A673 (cell line): ENCODE data around the gene SHOX.
"Not testable (repeated sequence)": the region's sequence is repeated elsewhere in the genome, so short reads cannot be mapped to it uniquely, and the experiment has no call there.

ENCODE experiments used
- EZH2 ChIP-seq: fragments of 200-600 bp; sonication (generic); IDR thresholded peaks from 2 replicates; pipeline ENCODE4 v1.6.1; 2017; ENCODE audit warnings: borderline replicate concordance, low read depth, mild to moderate bottlenecking, mixed read lengths, antibody characterized with exemption, low read length; ENCODE audit not compliant: poor library complexity, severe bottlenecking
- TF ChIP-seq, protein P1 (sequence below): fragments of 300-800, 200-600 bp; sonication (generic); conservative IDR thresholded peaks from 2 replicates; pipeline ENCODE4 v1.5.1; 2017; ENCODE audit warnings: low read depth, mild to moderate bottlenecking, antibody characterized with exemption, low read length, moderate library complexity, mixed read lengths

DNA sequence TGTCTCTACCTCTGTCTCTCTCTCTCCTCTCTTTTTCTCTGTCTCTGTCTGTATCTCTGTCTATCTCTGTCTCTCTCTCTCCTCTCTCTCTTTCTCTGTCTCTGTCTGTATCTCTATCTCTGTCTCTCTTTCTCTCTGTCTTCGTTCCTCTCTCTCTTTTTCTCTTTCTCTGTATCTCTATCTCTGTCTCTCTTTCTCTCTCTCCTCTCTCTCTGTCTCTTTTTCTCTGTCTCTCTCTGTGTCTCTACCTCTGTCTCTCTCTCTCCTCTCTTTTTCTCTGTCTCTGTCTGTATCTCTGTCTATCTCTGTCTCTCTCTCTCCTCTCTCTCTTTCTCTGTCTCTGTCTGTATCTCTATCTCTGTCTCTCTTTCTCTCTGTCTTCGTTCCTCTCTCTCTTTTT, 4.5 kb upstream of the SHOX start:
- TF ChIP-seq, protein P1, sequence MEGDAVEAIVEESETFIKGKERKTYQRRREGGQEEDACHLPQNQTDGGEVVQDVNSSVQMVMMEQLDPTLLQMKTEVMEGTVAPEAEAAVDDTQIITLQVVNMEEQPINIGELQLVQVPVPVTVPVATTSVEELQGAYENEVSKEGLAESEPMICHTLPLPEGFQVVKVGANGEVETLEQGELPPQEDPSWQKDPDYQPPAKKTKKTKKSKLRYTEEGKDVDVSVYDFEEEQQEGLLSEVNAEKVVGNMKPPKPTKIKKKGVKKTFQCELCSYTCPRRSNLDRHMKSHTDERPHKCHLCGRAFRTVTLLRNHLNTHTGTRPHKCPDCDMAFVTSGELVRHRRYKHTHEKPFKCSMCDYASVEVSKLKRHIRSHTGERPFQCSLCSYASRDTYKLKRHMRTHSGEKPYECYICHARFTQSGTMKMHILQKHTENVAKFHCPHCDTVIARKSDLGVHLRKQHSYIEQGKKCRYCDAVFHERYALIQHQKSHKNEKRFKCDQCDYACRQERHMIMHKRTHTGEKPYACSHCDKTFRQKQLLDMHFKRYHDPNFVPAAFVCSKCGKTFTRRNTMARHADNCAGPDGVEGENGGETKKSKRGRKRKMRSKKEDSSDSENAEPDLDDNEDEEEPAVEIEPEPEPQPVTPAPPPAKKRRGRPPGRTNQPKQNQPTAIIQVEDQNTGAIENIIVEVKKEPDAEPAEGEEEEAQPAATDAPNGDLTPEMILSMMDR = not testable (repeated sequence)
- not testable (repeated sequence) for TF ChIP-seq EZH2
